Ammon's horn (tissue), 1 donor: ENCODE results near the gene DLX1.
"Not testable (repeated sequence)": the region's sequence is repeated elsewhere in the genome, so short reads cannot be mapped to it uniquely, and the experiment has no call there.

Source experiments
- DNase-seq: peaks from one replicate; pipeline ENCODE4 v3.0.0-alpha.2; 2016; ENCODE audit warnings: low spot score

Gene DLX1

DNA sequence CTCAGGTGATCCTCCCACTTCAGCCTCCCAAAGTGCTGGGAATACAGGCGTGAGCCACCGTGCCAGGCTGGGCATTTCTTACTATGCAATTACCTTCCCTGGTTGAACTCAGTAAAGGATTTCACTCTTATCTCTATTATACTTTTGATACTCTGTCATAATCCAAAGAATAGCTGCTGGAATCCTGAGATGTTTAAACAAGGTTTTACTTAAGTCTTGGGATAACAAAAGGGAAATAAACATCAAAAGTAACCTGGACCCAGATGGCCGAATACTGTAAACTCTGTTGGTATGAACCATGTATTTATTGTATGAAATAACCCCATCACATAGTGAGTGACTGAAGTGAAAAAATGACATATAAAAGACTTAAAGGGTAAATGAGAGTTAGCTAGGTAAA lies 29.3 kb downstream of the DLX1 start:
- no peak for DNase-seq

DNA sequence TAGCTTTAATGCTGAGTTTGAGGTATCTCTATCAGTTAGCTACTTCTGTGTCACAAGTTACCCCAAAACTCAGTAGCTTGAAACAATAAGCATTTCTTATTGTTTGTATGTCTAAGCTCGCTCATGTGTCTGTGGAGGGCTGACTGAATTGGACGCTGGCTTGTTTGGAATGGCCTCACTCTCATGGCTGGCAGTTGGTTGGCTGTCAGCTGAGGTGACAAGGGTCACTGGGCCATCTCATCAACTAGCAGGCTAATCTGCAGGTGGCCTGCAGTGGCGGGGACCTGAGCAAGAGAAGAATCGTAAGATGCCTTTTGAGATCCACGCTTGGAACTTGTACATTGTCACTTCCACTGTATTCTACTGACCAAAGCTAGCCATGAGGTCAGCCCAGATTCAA lies 30.8 kb downstream of the DLX1 start:
- DNase-seq = no peak

DNA sequence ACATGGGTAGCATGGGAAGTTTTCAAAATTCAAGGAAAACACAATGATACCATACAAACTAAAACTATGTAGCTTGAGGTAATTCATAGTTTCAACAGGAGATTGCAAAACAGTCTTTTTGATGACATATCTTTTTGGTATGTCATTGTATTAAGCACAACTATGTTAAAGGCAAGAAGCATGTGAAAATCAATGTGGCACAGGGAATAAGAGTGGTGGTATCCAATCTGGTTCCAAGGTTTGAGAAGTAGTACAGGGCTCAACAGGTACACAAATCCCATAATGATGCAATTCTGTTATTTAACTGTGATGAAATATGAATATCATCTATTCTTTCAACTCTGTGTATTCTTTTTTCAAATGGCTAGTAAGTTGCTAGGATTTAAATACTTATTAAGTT lies 33.8 kb downstream of the DLX1 start:
- no peak for DNase-seq

DNA sequence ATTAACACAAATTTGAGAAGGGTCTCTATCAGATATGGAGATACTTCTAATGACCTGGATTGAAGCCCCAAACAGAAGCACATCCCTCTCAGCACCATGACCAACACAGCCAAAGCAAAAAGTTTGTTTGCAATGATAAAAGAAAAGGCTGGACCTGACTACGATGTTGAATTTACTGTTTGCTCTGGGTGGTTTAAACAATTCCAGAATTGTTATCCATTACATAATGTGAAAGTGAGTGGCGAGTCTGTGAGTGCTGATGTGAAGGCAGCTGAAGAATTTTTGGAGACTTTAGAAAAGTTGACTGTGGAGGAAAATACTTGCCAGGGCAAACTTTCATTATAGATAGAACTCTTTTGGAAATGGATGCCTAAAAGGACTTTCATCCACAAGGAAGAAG lies 34.8 kb downstream of the DLX1 start:
- DNase-seq = no peak

DNA sequence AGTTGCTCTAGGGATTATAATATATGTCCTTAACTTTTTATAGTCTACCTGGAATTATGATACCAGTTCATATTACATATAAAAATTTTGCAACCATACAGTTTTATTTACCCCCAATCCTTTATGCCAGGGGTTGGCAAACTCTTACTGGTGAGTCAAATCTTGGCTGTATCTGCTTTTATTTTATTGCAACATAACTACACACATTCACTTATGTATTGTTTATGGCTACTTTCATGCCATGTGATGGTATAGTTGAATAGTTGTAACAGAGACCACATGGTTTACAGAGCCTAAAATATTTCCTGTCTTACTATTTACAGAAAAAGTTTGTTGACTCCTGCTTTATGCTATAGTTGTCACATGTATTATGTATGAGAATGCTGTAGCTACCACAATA lies 43.2 kb downstream of the DLX1 start:
- no peak for DNase-seq

DNA sequence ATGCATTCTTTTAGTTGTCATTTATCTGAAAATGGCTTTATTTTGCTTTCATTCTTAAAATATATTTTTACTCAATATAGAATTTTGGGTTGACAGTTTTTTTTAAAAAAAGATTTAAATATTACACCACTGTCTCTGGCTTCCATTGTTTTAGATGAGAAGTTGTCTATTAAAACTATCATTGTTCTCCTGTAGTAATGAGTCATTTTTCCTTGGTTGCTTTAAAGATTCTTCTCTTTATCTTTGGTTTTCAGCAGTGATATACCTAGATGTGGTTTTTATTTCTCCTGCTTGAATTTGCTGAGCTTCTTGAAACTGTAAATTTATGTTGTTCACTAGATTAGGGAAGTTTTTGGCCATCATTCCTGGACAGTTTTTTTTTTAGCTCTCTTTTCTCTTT lies 44.1 kb downstream of the DLX1 start:
- DNase-seq = no peak

DNA sequence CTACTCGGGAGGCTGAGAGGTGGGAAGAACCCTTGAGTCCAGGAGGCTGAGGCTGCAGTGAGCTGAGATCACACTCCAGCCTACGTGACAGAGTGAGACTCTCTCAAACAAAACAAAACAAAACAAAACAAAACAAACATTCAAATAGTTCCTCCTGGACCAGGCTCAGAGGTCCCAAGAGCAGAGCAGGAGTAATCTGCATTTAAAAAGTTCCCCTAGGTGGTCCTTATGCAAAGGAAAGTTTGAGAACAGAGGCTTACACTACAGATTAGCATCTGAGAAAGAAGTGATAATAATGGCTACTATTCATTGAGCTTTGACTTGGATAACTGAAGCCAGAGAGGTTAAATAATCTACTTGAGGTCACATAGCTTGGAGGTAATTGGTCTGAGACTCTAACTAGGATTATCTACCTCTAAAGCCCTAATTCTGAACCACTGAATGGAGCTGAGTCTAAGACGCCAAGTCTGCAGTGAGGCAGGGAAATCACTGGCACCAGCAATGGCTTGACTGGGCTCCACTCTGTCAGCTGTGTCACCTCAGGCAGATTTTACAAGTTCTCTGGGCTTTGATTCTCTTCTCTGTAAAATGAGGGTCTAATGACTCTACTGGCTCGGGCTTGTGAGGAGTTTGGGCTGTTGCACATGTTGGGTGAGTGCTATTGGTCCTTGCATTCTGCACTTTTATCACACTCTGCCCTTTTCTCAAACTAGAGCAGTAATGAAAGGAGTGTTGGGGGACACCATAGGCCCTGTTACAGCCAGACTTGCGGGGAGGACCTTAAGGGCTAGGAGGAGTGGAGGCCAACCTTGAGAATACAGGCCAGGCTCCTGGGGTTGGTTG lies 46.6 kb downstream of the DLX1 start:
- DNase-seq = no peak

DNA sequence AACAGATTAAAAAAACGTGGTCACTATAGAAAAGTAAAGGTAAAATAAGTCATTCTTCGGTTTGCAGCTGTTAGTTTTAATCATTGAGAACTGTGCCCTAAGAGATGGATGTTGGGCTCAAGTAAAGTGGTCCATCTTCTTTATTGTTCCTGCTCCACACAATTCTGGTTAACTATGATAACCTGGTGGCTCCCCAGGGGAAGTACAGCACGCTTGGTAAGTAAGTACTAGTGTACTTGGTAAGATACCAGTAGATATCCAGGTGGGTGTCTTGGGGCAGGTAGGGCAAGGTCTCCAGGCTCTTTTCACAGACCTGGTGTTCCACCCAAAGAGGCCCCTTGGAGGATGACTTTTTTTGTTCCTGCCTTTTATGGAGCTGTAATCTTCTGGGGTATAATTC lies 49.0 kb downstream of the DLX1 start:
- no peak for DNase-seq

DNA sequence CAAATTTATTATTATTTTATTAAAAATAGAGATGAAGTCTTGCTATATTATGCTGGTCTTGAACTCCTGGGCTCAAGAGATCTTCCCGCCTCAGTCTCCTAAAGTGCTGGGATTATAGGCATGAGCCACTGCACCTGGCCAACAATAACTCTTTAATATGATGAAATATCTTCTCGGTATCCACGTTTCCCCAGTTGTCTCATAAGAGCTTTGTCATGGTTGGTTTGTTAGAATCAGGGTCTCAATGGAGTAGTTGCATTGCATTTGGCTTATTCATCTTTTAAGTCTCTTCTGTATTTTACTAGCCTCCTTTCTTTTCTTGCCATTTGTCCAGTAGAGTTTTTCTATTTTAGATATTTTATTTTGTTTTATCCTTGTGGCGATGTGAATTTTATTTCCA lies 50.1 kb downstream of the DLX1 start:
- no peak for DNase-seq

DNA sequence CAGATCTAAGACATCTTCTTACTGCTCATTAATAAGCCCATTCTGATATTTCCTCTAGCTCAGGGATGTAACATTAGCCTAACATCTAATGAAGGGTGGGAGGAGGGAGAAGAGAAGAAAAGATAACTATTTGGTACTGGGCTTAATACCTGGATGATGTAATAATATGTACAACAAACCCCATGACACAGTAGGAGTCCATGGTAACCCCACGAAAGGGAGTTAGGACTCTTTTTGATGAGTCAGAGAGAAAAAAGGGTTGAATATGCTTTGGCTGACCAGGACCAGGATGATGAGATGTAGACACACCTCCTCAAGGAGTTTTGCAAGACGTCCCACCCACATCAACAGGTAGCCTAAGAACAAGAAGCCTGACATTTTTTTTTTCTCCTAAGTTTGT lies 51.8 kb downstream of the DLX1 start:
- DNase-seq = no peak

DNA sequence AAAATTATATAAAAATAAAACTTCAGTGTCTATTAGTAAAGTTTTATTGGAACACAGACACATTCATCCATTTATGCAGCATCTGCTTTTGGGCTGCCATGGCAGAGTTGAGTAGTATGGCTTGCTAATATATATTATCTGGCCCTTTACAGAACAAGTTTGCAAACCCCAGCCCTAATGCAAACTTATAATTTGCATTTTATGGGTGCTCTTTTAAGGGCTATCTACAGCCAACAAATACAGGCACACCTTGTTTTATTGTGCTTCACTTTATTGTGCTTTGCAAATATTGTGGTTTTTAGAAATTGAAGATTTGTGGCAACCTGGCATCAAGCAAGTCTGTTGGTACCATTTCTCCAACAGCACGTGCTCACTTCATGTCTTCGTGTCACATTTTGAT lies 52.6 kb downstream of the DLX1 start:
- no peak for DNase-seq

DNA sequence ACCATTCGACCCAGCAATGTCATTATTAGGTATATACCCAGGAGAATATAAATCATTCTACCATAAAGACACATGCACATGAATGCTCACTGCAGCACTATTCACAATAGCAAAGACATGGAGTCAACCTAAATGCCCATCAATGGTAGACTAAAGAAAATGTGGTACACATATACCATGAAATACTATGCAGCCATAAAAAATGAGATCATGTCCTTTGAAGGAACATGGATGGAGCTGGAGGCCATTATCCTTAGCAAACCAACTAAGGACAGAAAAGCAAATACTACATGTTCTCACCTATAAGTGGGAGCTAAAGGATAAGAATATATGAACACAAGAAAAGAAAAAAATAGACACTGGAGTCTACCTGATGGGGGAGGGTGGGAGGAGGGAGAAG lies 53.4 kb downstream of the DLX1 start:
- not testable (repeated sequence) for DNase-seq
